Activated CD4-positive, alpha-beta T cell treated with anti-CD3 and anti-CD28 coated beads for 1 hour (primary cell): ENCODE data around the gene SLC7A10.
"Not testable (repeated sequence)": the region's sequence is repeated elsewhere in the genome, so short reads cannot be mapped to it uniquely, and the experiment has no call there.

Source experiments
- DNase-seq: peaks from one replicate; pipeline ENCODE4 v3.0.0-alpha.2; 2020

Gene SLC7A10

GRCh38 chr19:33215438-33216197 is 10.0 kb downstream of the SLC7A10 start:
- no peak for DNase-seq

DNA sequence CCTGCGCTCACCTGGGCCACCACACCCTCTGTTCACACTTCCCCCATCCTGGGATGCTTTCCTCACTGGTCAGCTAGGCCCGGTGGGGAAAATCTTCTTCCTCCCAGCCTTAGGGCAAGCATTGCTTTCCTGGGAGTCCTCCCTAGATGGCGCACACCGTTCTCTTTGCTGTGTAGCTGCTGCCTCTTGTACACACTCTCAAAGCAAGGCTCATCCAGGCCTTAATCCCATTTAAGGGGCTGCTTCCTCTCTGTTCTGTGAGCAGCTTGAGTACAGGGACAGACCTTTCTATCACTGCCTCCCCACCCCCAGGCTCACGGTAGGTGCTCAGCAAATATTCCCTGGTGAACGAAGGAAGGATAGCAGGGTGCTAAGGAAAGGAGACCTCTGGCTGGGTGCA is 11.1 kb downstream of the SLC7A10 start:
- DNase-seq, result no peak

GRCh38 chr19:33212436-33213172 is 13.0 kb downstream of the SLC7A10 start:
- no peak for DNase-seq

GRCh38 chr19:33211794-33212435 is 13.7 kb downstream of the SLC7A10 start:
- no peak for DNase-seq

- no peak for DNase-seq
Observed at GRCh38 chr19:33210266-33210940, 15.2 kb downstream of the SLC7A10 start.

- DNase-seq, result not testable (repeated sequence)
Observed at GRCh38 chr19:33209850-33210230, 15.8 kb downstream of the SLC7A10 start.

GRCh38 chr19:33208904-33209849 is 16.5 kb downstream of the SLC7A10 start:
- no peak for DNase-seq

- DNase-seq, result no peak
Observed at GRCh38 chr19:33208371-33208895, 17.2 kb downstream of the SLC7A10 start.

- no peak for DNase-seq
Observed at GRCh38 chr19:33207903-33208302, 17.7 kb downstream of the SLC7A10 start.

GRCh38 chr19:33207040-33207620 is 18.5 kb downstream of the SLC7A10 start:
- DNase-seq, result no peak

DNA sequence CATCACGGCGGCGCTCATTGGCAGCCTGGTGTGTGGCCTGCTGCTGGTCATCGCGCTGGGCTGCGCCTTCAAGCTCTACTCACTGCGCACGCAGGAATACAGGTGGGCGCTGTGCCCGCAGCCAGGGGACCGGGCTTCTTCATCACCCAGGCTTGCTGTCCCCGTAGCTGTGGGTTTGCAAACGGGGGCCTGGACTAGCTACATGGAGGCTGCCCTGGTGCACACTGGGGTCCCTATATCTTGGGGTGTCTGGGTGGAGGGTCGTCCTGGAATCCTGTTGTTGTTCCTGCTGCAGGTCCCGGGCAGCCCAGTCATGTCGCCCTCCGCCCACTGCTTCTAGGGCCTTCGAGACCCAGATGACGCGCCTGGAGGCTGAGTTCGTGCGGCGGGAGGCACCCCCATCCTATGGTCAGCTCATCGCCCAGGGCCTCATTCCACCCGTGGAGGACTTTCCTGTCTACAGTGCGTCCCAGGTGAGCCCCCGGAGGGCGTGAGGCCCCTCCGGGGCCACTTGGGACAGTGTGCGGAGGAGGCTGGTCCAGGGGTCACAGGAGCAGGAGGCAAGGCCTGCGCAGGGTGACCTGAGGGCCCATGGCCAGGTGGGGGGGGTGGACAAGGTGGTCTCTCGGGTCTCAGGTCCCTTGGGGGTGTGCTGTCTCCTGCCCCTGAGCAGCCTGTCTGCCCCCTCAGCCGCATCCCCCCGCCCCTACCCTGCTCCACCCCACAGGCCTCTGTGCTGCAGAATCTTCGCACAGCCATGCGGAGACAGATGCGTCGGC is 19.2 kb downstream of the SLC7A10 start:
- no peak for DNase-seq

GRCh38 chr19:33205531-33206260 is 20.0 kb downstream of the SLC7A10 start:
- no peak for DNase-seq

DNA sequence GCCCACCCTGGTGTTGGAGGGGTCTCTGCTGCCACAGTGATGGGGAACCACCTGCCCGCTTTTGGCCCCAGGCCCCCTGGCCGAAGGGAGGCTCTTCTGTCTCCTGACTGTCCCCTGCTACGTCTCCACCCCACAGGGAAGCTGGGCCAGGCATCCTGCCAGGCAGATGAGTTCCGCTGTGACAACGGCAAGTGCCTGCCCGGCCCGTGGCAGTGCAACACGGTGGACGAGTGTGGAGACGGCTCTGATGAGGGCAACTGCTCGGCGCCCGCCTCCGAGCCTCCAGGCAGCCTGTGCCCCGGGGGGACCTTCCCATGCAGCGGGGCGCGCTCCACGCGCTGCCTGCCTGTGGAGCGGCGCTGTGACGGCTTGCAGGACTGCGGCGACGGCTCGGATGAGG is 20.5 kb downstream of the SLC7A10 start:
- DNase-seq, result no peak

DNA sequence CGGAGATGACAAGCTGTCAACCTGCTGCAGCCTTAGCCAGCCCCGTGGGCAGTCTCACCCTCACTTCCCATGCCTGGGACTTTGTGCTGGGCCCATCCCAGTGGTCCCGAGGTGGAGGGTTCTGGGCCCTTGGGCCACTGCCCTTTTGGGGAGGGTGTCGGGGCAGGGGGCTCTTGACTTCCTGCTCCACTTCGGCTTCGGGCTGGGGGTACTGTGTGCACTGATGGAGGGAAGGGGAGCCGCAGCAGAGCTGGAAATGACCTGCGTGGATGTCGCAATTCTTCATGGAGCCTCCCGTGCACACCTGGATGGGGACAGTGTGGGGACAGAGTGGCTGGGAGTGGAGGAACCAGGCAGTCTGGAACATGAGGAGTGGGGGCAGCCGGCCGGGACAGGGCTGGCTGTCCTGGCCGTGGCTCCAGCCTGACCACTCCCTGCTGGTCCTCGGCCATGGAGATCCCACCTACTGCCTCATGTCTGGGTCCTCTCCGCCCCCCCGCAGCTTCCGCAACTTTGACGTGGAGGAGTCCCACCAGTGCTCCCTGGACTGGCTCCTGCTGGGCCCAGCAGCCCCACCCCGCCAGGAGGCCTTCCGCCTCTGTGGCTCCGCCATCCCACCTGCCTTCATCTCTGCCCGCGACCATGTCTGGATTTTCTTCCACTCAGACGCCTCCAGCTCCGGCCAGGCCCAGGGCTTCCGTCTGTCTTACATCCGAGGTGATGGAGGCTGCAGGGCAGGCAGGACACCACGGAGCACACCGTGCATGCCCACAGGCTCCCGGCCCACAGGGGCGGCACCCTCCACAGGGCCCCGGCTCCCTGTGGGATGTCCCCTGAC is 21.3 kb downstream of the SLC7A10 start:
- DNase-seq, result no peak

DNA sequence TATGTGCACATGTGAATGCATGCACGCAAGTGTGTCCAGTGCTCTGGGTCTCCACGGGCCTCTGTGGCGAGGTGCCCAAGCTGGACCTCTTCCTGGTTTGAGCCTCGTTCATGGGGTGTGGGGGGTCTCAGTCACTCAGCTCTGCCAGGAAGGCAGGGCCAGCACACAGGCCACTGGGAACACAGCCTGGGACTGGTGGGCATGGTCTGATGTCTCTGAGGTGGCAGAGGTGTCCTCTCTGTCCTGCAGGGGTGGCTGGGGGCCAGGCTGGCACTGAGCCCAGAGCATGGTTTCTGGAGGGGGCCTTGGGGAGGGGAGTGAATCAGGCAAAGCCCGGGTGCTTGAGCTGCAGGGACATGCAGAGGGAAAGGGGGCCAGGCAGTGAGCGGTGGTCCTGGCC is 22.1 kb downstream of the SLC7A10 start:
- DNase-seq, result no peak

DNA sequence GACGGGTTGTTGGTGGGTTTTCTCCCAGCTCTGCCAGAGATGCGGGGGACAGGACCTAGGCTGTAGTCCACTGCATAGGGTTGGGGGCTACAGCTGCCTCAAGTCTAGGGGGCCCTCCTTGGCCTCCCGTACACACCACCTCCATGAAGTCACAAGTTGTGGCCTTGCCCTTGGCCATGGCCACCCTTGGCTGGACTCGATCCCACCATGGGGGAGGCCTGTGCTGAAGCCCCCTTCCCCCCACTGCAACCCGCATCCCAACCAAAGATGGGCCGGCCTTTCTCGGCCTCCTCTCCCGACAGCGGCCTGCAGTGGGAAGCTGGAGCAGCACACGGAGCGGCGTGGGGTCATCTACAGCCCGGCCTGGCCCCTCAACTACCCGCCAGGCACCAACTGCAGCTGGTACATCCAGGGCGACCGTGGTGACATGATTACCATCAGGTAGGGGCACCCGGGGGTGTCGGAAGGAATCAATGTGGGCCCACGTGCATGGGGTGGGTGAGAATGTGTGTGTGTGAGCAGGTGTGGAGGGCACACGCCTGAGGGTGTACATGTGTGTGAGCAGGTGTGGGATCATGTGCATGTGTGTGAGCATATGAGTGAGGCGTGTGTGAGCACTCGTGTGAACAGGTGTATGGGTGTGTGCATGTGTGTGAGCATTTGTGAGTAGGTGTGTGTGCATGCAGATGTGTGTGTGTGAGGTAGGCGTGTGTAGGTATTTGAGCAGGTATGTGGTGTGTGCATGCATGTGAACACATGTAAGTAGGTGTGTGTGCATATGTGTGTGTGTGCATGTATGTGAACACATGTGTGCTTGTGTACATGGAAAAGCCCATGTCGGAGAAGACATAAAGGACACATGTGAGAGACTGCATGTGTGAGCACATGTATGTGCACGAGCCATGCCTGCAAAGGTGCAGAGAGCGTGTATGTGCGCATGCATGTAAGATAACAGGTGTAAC is 22.8 kb downstream of the SLC7A10 start:
- DNase-seq, result no peak

DNA sequence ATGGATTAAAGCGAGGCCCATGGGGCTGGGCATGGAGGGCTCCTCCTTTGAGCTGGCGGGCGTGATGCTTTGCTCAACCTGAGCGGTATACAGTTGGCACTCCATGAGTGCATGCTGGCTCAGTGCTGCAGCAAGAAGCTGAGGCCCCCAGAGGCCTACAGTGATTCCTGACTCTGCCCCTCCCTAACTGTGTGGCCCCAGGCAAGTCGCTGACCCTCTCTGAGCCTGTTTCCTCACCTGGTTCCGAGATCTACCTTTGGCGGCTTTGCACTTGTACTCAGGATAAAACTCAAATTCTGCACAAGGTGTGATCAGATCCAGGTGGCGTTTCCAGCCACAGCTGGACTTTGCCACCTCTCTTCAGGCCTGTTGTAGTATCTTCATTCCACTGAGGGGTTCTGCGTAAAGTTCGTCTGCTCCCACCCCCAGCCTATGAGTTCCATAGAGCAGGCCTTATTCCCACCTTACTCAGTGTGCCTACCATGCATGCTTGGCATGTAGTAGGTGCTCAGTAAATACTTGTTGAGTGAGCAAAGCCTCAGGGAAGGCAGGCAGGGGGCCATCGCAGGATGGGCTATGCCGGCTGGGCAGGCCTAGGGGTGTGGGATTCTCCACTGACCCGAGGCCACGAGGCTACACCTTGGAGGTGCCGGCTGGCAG is 23.6 kb downstream of the SLC7A10 start:
- DNase-seq, result no peak
